GM12891 (cell line): ENCODE results near the gene GABBR2.

Experiments used
- DNase-seq: peaks from one replicate; pipeline ENCODE4 v3.0.0; 2011; ENCODE audit warnings: low spot score; ENCODE audit not compliant: insufficient read length
- FAIRE-seq: peaks from 2 replicates; lab custom pipeline; 2011; peaks lifted over from hg19 to GRCh38; lab: Jason Lieb, UNC
- PAX5 ChIP-seq: IDR thresholded peaks from 2 replicates; pipeline ENCODE4 v1.6.1; 2011; ENCODE audit warnings: low read length, moderate library complexity, mild to moderate bottlenecking; ENCODE audit not compliant: insufficient read depth, severe bottlenecking
- POLR2A ChIP-seq: IDR thresholded peaks from 2 replicates; pipeline ENCODE4 v1.6.1; 2011; ENCODE audit warnings: low read depth, low read length, control low read depth
- POLR2AphosphoS5 ChIP-seq: IDR thresholded peaks from 2 replicates; pipeline ENCODE4 v1.6.1; 2011; ENCODE audit warnings: low read depth, low read length, control low read depth
- POU2F2 ChIP-seq: IDR thresholded peaks from 2 replicates; pipeline ENCODE4 v1.6.1; 2011; ENCODE audit warnings: low read depth, mild to moderate bottlenecking, control low read depth, low read length, moderate library complexity
- SPI1 ChIP-seq: IDR thresholded peaks from 2 replicates; pipeline ENCODE4 v1.6.1; 2011; ENCODE audit warnings: low read depth, low read length, control low read depth
- TAF1 ChIP-seq: IDR thresholded peaks from 2 replicates; pipeline ENCODE4 v1.6.1; 2011; ENCODE audit warnings: low read depth, low read length, control low read depth

GABBR2 gene

GRCh38 chr9:98610711-98611110 lies 98.0 kb downstream of the GABBR2 start:
- FAIRE-seq (no peak), DNase-seq (no peak)
- TF ChIP-seq POLR2AphosphoS5, result no peak
- TF ChIP-seq SPI1, result no peak
- no peak for TF ChIP-seq POLR2A
- no peak for TF ChIP-seq PAX5
- TF ChIP-seq TAF1, result no peak
- no peak for TF ChIP-seq POU2F2

- DNase-seq (no peak), FAIRE-seq (no peak)
- TF ChIP-seq SPI1, result no peak
- no peak for TF ChIP-seq TAF1
- no peak for TF ChIP-seq POLR2A
- no peak for TF ChIP-seq POLR2AphosphoS5
- no peak for TF ChIP-seq POU2F2
- no peak for TF ChIP-seq PAX5
Measured at GRCh38 chr9:98610211-98610610, 98.5 kb downstream of the GABBR2 start.

GRCh38 chr9:98609646-98610045 lies 99.1 kb downstream of the GABBR2 start:
- TF ChIP-seq SPI1, result no peak
- TF ChIP-seq PAX5, result no peak
- TF ChIP-seq POLR2A, result no peak
- no peak for TF ChIP-seq TAF1
- no peak for TF ChIP-seq POU2F2
- TF ChIP-seq POLR2AphosphoS5, result no peak
- DNase-seq, result no peak
- no peak for FAIRE-seq

- FAIRE-seq, result no peak
- TF ChIP-seq SPI1 (no peak), TAF1 (no peak), PAX5 (no peak), POU2F2 (no peak), POLR2A (no peak), POLR2AphosphoS5 (no peak)
Measured at GRCh38 chr9:98607787-98608186, 100.9 kb downstream of the GABBR2 start.

GRCh38 chr9:98607152-98607551 lies 101.6 kb downstream of the GABBR2 start:
- DNase-seq (no peak), FAIRE-seq (no peak)
- no peak for TF ChIP-seq POU2F2
- no peak for TF ChIP-seq PAX5
- no peak for TF ChIP-seq TAF1
- no peak for TF ChIP-seq POLR2A
- TF ChIP-seq POLR2AphosphoS5, result no peak
- no peak for TF ChIP-seq SPI1

More at GRCh38 chr9:98607787-98608186, 100.9 kb downstream of the GABBR2 start:
- DNase-seq, result no peak

GRCh38 chr9:98606730-98607129 lies 102.0 kb downstream of the GABBR2 start:
- DNase-seq, result no peak
- no peak for TF ChIP-seq POLR2A
- TF ChIP-seq POLR2AphosphoS5, result no peak
- TF ChIP-seq PAX5, result no peak
- no peak for TF ChIP-seq TAF1
- TF ChIP-seq SPI1, result no peak
- no peak for FAIRE-seq

- no peak for DNase-seq
Measured at GRCh38 chr9:98605116-98605515, 103.6 kb downstream of the GABBR2 start.

GRCh38 chr9:98603821-98604383 lies 104.8 kb downstream of the GABBR2 start:
- DNase-seq (no peak), FAIRE-seq (no peak)
- no peak for TF ChIP-seq SPI1
- no peak for TF ChIP-seq POLR2A
- no peak for TF ChIP-seq TAF1
- no peak for TF ChIP-seq PAX5
- no peak for TF ChIP-seq POLR2AphosphoS5
- TF ChIP-seq POU2F2, result no peak

More at GRCh38 chr9:98605116-98605515, 103.6 kb downstream of the GABBR2 start:
- TF ChIP-seq POLR2A (no peak), POU2F2 (no peak), POLR2AphosphoS5 (no peak), TAF1 (no peak), PAX5 (no peak), SPI1 (no peak)
- no peak for FAIRE-seq

- no peak for TF ChIP-seq TAF1
- no peak for TF ChIP-seq SPI1
- TF ChIP-seq PAX5, result no peak
- TF ChIP-seq POLR2A, result no peak
- TF ChIP-seq POU2F2, result no peak
- TF ChIP-seq POLR2AphosphoS5, result no peak
- FAIRE-seq (no peak), DNase-seq (no peak)
Measured at GRCh38 chr9:98602839-98603500, 105.8 kb downstream of the GABBR2 start.
